Islet precursor cell (in vitro differentiated cells): ENCODE results near the gene ERN1.

Experiments
- DNase-seq: peaks from one replicate; pipeline ENCODE4 v3.0.0-alpha.2; 2018

ERN1 gene

DNA sequence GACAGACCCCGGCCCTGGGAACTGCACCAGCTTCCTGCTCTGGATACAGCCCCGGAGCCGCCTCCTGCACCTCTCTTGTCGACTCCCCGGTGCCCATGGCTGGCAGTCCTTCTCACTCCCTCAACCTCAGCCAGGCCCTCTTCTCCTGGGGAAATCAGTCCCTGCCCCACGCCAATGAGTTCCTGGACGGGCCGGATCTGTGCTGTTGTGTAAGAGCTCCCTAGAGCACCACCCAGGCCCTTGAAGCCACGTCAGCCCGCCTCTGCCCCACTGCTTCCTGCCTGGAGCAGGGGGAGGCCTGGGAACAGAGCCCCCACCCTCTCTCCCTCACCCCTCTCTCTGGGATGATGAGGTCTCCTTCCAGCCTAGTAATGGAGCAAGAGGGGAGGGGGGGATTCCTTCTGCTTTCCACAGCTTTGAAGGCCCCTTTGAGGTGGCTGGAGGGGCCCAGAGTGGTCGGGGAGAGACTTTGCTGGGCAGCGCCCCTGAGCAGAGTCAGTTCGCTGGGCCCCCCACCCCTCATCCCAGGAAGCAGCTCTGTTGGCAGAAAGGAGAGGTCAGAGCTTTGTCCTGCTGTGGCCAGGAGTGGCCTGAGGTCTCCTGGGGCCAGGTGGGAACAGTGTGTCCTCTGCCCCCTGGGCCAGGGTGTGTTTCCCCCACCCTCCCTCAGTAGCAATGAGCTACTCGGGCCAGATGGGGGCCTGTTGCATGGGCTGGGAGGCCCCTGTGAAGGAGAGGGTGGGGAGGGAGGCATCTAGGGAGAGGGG is 128.0 kb downstream of the ERN1 start:
- DNase-seq = peak; percentile 58

DNA sequence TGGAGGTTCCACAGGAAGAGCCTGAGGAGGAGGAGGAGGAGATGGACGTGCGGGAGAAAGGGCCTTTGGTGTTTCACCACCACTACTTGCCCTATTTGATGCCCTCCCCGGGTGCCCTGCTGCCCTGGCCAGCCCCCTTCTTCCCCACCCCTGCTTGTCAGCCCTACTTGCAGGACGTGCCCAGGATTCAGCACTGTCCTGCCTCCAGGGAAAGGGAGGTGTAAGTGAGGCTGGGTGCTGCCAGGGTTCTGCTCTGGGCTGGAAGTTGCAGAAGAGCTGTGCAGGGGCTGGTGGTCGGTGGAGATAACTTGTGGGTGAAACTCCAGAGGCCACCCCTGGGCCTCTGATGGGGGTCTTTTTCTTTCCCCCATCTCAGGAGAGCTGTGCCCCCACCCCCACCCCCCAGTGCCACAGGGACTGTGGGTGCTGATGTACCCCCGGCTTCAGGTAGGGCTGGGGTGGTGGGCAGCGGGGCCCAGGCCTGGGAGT is 128.8 kb downstream of the ERN1 start:
- no peak for DNase-seq

DNA sequence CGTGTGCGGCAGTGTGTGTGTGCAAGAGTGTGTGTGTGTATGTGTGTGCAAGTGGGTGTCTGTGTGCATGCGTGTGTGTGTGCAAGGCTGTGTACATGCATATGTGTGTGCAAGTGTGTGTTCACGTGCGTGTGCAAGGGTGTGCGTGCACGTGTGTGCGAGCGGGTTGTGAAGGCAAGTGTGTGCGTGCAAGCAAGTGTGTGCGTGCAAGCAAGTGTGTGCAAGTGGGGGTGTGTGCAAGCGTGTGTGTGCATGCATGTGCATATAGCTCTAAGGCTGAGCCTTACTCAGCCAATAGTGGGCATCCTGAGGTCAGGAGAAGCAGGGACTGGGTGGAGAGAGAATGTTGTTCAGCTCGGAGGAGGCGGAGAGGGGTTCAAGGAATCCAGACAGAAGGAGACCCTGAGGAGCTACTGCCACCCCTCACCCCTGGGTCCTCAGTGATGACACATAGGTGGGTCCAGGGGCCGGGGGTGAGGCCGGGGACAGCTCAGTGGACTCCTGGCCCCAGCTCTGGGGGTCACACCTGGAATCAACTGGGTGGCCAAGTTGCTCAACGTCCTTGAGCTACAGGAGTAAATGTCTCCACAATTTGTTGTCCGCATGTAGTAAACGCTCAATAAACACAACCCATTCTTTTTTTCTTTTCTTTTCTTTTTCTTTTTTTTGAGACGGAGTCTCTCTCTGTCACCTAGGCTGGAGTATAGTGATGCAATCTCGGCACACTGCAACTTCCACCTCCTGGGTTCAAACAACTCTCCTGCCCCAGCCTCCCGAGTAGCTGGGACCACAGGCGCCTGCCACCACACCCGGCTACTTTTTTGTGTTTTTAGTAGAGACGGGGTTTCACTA is 130.0 kb downstream of the ERN1 start:
- no peak for DNase-seq

DNA sequence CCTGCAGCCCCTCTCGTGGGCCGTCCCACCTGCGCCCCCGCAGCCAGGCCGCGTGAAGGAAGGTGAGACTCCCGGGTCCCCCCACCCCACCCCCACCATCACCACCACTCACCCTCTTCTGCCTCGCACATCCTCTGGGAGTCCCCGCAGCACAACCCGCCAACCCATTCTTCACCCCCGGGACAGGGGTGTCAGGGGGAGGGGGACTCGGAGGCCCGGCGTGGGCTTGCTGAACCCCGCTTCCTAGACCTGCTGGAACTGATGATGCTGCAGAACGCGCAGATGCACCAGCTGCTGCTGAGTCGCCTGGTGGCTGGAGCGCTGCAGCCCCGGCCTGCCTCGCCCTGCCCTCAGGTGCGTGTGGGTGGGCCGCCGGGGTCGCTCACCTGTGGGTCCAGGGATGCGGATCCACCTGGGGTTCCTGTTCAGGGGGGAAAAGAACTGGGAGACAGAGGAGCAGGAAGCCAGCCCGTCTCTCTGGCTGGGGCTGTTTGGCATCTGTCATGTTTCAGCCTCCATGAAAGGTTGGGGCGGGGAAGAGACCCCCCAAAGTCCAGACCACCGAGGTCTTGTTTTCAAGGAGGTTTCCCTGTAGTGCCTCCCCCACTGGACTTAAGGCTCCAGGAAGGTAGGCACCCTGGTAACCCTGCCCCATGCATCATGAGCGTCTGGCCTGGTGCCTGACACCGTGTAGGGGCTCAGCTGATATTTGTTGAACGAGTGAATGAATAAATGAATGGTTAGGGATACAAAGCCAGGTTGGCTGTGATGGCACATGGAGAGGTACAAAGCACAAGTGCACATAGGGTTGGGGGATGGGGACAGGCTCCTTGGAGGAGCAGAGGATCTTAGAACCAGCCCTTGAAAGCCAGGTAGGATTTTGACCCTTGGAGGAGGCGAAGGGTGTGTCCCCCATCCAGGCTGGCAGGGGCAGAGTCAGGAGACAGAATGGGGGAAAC is 130.9 kb downstream of the ERN1 start:
- DNase-seq = peak; percentile 56

DNA sequence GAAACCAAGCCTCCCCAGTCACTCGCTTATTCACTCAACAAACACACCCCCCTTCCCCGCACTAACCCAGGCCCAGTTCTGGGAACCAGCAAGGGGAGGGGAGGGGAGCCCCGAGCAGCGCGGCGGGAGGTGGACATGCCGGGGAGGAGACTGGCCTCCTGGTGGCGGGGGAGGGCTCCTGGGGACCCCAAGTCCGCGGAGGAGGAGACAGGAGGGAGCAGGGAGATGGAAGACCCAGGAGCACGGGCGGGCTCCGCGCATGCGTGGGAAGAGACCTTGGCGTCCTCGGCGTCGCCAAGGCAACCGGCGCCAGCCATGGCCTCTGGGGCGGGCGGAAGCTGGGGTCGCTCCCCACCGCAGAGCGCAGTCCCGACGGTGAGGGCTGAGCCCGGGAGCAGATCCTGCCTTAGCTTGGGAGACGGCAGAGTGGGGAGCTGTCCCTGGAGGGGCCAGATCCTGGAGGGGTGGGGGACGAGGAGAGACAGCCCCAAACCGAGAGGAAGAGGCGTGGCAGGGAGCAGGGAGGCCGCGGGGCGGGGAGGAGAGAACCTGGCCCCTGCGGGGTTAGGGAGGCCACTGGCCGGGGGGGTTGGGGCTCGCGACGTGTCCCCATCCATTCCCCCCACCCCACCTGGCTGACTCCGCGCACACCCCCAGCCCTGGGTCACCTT is 131.8 kb downstream of the ERN1 start, which contains the start of gene PRR29:
TSS of gene PRR29 (plus strand) at position 302 of the 671 bp plus-strand sequence. CDS start at position 316, 14 bp downstream.
- DNase-seq = peak; percentile 94

DNA sequence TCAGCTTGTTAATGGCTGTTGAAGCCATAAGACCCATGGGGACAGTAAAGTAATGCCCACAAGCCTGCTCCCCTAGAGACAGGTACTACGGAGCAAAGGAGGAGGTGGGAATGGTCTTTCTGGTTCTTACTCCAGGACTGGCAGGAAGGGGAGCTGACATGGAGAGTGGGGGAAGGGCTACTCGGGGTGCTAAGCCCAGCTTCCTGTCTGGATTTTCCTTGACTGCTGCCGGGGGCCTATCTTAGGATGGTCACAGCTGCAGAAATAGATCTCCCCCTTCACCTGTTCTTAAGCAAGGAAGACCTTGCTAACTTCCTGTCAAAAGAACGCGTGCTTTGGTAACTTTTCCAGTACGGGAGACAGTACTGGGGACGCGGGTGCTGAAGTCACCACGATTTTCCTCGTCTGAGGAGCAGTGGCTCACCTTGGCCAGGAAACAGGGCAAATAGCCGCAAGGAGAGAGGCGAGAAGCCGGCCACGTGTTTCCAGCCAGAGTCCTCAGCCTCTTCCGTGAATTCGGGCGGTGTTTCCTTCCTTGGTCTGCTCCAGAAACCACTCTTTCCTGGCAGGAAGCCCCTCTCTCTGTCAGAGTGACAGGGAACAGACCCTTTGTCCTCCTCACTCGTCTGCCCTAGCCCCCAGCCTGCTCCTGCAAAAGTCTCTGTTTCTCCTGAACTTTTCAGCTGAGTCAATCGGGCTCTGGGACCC is 132.4 kb downstream of the ERN1 start:
- peak; percentile 67 for DNase-seq

DNA sequence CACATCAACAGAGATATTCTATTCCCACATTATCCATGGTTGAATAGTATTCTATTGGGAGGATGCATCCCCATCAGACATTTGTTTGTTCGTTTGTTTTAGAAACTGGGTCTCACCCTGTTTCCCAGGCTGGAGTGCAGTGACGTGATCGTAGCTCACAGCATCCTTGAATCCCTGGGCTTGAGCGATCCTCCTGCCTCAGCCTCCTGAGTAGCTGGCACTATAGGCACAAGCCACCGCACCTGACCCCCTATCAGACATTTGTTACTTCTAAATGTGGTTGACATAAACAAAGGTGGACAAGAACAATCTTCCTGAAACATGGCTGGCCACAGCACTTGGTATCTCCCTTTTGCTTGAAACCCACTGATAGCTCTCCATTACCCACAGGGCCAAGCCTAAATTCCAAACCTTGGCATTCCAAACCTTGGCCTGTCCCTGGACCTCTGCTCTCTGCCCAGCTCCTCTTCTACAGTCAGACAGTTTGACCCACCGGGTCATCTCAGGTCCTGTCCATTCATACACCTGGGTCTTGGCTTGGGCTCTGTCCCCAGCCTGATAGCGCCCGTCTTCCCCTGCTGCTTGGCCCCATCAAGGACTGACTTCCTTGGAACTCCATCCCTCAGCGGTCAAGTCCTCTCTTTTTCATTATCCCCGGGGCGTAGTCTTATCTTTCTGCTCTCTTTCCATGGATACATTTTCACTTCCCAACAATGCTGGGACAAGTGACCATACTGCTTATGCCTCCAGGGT is 133.3 kb downstream of the ERN1 start:
- DNase-seq = no peak

DNA sequence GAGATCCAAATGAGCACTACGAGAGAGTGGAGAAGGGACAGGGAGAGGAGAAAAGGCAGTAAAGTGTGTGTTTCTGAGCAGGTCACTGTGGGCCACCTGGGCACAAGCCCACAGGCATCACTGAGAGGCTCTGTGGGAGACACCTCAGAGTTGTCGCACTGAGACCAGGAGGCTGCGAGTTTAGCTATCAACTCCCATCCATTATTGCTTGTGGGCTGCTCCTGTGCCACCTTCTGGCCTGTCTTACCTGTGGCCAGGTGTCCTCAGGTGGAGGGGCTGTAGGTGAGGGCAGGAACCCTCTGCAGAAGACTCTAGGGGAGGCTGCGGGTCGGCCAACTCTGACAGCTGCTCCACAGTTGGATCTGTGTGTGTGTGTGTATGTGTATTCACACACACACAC is 134.3 kb downstream of the ERN1 start:
- no peak for DNase-seq

DNA sequence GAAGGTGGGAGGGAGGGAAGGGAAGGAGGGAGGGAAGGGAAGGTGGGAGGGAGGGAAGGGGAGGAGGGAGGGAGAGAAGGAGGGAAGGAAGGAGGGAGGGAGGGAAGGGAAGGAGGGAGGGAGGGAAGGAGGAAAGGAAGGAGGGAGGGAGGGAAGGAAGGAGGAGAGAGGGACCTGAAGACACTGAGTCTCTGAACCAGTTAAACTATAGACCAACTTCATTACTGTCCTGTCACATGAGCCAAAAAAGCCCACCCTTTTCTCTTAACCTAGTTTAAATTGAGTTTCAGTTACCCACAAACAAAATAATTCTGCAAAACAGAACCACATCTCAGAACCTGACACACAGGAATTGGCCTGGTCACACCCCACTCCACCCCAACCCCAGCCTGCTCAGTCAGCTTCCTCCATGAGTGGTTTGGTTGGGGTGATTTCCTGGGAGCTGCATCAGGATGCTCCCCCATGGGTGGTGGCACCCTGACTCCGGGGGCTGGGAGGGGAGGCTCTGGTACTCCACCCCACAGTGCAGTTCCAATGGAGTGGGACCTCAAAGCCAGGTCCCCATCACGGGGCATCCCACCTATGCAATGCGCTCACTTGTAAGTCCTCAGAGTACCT is 136.5 kb downstream of the ERN1 start:
- no peak for DNase-seq

DNA sequence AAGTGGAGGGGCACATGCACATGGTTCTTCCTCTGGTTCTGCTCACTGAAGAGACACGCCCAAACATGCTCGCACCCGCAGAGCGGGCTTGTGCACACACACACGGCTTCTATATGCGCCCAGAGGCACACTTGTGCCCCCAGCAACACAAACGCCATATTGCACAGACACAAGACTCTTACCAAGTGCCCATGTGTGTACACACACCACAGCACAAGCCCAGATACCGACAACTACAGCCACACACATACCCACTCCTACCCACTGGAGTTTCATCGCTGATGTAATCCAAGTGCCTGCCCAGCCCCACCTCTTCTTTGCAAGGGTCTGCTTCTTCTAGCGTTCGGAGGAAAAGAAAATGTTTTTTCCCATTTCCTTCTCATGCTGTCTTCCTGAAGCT is 138.3 kb downstream of the ERN1 start:
- DNase-seq = no peak

DNA sequence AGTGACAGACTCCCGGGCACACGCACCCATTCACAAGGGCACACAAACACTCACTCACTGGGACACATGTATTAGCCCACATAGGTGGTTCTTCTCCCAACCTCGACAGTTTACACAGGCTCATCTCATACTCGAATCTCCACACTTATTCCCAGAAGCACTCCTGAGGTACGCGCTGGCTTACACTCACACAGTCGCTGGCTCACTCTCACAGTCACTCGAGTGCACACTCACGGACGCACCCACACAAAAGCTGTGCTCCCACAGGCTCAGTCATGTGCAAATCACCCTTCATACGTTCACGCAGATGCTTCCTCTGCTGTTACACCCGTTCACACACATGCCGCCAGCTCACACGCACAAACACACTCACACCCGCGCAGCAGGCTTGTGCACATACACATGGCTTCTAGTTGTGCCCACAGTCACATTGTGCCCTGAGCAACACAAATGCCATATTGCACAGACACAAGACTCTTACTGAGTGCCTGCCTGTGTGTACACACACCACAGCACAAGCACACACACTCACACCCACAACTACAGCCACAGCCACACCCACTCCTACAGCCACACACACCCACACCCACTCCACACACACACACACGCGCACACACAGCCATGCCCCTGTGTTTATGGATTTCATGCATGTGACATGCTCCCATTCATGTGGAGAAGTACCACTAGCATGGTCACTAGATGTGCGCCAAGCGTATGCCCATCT is 140.2 kb downstream of the ERN1 start:
- DNase-seq = no peak
